NCI-H2107 treated with DMSO at 0.1 percent for 48 hours (cell line): Measurements from ENCODE around the gene NAV2.
A peak's percentile ranks its signal among the peaks of the same experiment; 100 is the strongest.

Experiments used
- DNase-seq: peaks from one replicate; lab custom pipeline; 2025; ENCODE audit not compliant: unreplicated experiment; lab: John Stamatoyannopoulos, UW

Gene NAV2

DNA sequence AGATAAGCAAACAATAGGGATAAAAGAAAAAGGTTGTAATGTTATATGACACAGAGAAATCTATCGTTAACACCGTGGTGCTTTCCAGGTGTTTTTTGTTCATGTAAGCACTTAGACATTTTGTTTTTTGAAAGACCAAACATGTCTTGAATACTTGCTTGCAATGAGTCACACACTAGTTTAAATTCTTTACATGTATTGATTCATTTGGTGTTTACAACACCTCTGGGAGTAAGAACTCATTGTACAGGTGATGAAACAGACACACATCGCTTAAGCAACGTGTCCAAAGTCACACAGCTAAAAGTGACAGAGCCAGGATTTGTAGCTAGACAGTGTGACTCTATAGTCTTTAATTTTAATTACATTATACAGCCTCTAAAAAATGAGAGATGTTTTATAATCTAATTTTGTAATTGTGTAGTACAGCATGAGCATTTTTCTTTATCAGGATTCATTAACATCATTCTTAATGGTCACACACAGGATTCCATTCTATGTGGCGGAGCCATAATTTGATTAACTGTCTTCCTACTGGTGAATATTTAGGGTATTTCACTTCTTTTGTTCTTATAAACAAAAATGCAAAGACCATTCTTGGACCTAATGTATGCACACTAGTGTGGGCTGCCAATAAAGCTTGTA lies 298.8 kb downstream of the NAV2 start:
- DNase-seq: peak; percentile 52

DNA sequence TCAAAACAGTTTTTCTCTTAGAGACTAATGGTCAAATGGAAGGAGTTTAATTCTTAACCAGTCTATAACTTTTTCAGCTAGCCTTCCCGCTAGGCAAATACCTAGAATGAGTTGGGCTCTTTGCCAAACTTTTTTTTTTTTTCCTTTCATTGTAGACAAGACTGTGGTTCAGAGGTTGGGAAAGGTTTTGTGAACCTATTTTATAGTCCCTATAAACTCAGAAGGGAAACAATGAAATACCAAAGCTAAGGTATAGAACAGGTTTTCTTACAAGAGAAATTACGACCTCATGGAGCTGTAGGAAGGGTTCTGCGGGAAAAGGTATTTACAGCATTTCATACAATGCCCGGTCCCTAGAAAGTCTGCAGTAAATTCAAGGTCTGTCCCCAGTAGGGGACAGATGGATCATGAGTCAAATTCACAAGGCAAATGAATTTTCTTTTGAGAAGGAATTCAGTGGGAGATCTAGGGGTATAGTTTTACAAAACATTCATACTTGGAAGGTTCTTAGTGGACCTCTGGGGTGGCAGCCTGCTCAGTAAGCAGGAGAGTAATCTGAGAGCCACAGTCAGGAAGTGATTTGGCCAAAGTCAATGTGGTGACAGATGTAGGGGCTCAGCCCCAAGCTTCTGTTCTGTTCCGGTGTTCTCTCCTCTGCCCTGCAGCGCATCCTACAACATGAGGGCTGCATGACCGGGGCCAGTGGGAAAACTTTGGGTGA lies 300.9 kb downstream of the NAV2 start:
- peak; percentile 59 for DNase-seq

DNA sequence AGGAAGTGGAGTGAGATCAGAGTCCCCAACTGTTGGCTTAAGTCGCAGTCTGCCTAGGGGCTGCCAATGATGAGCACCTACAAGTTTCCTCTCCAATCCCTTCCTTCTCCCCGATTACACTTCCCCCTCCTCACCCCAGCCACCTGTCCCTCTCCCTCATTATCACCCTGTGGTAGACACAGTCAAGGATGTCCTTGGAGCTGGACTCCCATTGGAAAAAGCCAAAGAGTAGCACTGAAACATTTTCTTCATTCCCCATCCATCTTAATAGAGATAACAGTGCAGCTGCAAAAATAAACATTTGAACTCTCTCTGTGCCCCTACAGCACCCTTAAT lies 301.4 kb downstream of the NAV2 start:
- DNase-seq: no peak

DNA sequence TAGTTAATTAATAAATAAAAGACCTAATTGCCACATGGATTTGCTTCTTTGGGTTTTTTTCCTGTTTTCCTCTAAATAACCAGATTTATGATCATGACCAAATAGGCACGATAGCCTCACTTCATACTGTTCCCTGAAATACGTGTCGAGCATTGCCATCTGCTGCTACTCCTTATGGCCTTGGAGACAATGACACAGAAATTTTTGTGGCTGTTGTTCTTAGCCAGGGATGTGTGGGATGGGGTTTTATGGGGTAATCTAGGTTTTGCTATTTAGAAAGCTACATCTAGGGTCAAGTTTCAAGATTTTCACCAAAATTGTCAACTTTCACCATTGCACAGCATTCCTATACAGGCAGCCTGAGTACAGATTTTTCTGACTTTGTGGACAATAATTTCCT lies 302.5 kb downstream of the NAV2 start:
- no peak for DNase-seq

DNA sequence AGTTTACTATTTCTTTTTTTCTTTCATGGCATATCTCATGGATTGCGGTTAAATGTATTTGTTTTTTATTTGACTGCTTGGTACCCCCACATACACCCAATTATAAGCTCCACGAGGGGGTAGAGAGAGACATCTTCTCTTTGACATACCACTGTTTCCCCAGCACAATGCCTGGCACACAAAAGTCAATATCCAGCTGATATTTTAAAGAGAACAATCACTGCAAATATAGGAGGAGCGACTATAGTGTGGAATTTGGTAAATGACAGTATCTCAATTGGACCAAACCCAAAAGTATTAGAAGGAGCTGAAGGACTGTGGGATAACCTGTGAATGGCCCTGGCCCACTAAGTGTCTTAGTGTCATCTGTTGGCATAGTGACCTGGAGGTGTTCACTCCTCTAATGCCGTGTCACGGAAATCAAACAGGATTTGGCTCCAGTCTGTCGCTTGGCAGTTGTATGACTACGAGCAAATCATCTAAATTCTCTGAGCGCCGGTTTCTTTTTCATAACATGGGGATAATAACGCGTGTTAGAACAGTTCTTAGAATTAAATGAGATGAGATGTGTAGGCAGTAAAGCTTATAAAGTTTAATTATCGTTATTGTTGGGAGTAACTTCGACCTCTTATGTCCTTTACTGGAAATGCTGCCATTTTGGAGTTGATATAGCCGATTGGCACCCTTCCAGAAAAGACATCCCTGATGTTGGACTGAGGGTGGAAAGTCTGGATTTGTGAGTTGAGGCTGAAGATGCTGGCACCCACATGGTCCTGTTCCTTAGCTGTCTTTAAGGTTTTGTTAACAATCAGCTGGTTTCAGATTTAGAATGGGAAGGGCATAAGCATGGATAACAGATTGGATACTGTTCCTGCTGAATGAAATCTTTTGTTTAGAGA lies 303.1 kb downstream of the NAV2 start:
- DNase-seq: no peak

DNA sequence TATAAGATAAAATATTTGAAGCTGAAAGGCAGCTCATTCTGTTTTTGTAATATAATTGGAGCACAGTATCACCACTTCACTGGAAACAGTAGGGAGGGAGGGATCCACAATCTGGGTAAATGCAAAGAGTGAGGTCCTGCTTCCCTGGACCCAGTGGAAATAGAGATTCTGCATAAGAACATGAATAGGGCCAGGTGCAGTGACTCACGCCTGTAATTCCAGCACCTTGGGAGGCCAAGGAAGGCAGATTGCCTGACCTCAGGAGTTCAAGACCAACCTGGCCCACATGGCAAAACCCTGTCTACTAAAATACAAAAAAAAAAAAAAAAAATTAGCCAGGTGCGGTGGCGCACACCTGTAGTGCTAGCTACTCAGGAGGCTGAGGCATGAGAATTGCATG lies 303.9 kb downstream of the NAV2 start:
- DNase-seq: no peak

DNA sequence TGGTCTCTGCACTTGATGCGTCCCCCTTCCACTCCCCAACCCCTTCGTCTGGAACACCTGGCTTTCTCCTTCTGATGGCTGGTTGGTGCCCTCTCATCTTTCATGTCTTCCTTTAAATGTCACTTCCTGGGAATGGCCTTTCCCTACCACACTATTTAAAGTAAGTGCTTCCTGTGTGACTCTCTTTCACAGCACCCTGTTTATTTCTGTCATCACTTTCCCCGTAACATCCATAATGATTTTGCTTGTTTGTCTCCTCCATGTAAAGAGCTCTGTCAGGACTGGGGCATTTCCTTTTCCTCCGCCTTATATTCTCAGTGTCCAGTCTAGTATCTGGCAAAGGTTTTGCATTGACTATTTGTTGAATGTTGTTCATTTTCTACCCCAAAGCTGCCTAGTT lies 304.7 kb downstream of the NAV2 start:
- DNase-seq: no peak

DNA sequence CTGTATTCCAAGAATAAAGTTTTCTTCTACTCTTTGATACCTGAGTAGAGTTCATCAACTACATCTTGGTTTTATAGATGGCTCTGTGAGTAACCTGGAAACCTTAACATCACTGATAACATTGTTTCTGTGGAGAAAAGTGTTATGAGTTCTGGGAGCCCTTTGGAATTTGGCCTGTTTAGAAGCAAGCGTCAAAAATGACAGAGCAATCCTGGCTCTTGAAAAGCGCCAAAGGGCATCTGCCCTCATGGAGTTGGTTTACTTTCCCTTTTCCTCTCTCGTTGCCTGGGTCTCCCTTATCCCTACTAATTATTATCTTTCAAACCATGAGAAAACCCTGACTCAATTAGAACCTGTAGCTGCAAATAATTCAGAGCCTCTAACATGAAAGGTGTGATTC lies 307.6 kb downstream of the NAV2 start:
- no peak for DNase-seq

DNA sequence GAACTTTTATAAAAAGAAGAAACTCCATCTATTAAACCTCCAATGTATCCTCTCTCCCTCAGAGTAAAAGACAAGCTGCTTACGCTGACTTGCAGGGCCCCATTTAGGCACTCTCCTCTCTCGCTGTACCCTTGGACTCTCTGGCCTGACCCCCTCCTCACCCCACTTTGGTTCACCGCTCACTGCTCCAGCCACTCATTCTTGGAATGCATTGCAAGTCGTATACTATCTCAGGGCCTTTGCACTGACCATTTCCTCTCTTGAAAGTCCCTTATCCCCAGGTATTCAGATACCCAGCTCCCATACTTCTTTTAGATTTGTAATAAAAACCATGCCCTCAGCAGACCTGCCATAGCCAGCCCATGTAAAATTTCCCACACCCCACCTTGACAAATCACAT lies 308.1 kb downstream of the NAV2 start:
- no peak for DNase-seq

DNA sequence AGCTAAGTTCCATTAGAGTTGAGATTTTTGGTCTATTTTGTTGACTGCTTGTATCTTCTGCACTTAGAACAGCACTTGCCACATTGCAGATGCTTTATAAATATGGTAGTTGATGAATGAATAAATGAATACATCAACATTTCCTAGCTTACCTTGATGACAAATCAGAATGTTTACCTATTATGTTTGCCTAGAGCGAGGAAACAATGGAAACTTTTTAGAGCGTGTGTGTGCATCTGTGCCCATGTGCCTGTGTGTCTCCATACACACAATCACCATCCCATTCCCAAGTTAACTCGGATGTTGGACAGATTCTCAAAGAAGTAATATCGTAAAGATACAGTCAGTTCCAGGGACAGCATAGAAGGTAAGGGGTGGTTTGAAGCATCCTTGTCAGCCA lies 308.6 kb downstream of the NAV2 start:
- no peak for DNase-seq

DNA sequence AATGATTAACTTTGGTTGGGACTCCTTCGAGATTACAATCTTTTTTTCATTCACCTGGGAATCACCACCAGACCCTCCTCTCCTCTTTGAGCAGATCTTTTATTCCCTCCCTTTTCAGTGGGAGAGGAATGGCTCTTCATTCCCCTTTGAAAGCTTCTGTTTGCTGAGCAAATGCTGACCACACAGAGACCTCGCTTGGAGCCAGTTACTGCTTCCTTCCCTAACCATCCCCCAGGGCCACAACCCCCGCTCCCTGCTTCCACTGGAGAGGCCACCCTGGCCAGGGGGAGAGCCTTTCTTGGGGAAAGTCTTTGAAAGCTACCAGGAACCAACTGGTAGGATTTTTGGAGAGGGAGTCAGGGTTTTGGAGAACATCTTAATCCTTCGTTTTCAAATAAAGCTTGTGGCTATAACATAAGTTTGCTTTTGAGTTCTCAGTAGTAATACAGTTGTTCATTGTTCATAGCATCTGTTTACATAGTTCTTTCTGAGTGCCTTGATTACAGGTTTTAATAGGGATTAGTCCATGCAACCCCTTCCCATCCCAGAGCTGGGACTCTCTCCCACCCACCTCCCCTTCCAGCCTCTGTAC lies 309.2 kb downstream of the NAV2 start:
- no peak for DNase-seq

DNA sequence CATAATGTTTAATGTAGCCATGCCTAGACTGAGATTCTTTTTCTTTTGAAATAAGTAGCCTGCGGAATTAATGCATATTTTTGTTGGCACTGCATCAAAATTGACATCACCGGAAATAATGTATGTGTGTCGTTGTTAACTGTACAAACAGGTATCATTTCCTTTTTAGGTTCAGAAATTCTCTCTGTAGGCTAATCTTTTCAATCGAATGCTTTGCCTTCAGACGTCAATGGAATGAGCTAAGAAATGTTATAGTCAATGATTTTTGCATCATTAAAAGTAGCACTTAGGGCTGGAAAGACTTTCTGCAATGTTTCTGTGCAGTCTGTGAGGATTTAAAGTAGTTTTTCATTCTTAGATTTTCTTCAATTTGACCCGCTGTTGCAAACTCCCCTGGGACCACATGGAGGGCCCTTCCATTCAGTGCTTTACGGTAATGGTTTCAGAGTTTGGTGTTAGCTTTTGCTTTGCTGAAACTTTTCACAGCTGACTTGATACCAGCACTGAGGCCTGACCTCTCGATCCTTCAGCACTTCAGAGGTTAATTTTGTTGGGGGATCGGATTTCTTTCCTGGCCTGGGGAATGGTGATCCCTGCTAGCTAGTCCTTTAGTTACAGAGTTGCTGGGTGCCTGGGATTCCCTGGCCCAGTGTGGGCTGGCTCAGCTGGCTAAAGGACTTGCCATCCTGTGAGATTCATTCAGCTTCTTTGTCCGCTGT lies 309.9 kb downstream of the NAV2 start:
- peak; percentile 49 for DNase-seq

DNA sequence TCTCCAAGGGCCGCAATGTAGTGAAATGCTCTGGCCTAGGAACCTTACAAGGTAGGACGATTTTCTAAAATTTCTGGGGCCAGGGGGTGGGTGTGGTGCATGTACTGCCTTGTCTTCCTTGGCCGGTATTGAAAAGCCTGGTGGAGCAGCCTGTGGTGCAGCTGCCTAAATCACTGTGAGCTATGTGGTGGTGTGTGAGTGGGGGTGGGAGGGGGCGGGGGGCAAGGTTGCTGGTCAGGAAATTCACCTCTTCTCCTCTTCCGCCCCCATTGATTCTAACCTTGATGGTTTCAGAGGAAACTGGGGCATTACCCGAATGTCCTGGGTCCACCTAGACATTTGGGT lies 310.4 kb downstream of the NAV2 start:
- no peak for DNase-seq

DNA sequence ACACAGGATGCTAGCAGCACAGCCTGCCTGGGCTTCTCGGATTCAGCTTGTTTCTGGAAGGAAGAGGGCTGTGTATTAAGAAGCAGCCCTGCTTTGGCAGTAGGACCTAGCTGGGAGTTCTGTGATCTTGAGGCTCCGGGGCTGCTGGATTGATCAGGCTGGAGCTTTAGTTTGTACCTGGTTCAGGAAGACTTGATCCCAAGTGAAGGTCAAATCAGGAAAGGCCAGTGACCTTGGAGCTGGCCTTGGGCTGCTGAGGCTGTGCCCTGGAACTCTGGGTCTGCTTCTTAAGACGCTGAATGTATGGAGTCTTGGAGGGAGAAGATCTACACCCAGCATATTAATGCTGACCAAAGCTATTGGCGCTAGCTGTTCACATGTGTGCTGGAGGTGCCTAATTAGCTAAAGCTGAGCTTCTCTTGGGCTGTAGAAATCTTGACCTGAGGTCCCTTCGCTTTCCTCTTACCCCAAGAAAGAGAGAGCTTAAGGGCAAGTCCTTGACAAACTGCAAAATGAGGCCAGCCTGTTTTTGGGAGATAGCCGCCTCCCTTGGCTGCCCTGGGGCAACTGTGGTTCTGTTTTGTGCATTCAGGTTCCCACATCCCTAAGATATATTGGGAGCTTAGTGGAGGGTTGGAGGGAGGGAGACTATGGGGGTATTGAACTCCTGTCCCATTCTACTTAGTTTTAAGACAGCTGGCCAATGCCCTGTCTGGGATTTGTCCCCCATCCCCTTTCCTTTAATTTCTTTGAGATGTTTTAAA lies 311.7 kb downstream of the NAV2 start:
- DNase-seq: no peak

DNA sequence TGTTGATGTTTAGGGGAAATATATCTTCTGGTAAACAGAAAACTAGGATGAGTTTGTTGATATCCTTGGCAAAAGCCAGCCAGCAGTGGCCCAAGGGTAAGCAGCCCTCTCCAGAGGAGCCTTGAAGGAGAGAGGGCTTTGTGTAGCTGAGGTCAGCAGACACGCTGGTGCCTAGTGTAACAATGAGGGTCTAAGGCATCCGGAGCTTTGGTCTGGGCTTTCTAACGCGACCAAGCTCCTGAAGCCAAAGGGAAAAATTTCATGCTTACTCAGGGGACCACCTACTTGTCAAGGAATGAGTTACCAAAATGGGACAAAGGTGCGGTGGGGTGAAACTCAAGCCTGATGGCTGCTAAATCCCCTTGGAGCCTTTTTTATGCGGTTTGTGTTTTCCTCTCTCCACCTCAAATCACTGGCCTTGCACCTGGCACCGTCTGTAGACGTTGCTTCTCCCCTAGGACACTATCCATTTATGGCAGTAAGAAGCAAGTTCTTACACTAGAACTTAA lies 312.7 kb downstream of the NAV2 start:
- no peak for DNase-seq

DNA sequence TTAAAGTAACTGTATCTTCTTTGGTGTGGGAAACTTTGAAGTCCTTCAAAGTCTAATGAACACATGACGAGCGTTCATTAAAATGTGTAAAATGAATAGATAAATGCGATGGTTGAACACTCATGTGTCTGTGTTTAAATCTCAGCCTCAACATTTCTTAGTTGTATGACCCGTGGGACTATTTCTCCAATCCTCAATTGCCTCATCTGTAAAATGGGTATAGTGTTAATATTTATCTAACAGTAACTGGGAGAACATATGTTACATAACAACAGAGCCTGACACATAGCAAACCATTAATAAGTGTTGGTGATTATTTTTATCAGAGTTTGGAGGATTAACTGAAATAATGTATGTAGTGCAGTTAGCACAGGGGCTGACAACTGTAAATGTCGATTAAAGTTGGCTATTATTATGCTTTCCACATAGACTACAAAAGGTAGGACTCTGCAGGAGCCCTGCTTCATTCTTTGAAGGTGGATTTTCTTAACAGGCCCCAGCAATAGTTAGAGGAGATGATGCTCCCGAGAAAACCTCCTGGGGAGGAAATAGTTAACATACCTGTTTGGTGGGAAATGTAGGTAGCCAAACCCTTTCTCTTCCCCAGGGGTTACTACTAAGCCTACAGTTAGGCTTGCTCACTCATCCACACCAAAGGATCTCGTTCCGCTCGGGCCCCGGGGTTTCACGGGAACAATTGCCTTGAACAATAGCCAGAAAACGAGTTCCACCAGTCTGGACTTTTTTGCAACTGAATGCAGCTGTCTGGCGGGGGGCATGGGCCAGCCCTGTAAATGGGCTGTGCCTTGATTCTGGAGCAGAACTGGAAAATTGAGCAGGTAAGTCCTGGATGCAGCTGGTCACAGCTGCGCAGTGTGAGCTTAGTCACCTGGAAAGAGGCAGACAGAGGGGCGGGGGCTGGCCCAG lies 314.3 kb downstream of the NAV2 start:
- DNase-seq: peak; percentile 63

DNA sequence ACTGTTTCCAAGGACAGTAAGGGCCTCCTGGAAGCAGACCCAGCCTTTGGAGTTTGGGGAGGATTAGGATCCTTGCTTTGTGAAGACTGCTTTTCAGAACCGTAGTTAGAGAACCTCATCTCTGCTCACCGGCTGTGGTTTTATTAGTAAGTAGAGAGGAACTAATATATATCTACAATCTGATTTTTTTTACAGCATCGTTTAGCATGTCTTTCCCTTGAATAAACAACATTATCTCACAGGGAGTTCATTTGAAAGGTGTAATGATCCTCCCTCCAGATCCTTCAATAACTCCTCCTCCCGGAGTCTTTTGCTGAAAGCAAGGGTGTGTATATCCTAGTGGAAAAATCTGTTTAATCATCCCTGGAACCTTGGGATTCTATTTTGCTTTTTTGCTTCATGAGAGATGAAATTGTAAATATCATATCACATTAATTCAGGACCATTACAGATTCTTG lies 314.9 kb downstream of the NAV2 start:
- no peak for DNase-seq

DNA sequence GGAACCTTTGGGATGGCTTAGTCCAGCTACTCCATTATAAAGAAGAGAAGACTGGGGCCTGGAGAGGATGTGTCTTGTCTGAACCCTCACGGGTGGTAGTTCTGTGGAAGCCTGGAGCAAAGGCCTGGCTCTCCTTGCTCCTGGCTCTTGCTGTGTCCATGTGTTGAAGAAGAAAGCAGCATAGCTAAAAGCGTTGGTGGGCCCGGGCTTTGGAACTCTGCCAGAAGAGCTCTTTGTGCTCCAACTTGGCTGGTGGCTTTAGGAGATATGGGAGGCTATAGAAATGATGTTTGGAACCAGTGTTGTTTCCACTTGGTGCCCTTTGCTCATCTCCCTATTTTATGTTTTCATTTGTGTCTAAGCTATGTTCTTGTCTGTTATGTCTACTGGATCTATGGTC lies 316.6 kb downstream of the NAV2 start:
- DNase-seq: no peak

DNA sequence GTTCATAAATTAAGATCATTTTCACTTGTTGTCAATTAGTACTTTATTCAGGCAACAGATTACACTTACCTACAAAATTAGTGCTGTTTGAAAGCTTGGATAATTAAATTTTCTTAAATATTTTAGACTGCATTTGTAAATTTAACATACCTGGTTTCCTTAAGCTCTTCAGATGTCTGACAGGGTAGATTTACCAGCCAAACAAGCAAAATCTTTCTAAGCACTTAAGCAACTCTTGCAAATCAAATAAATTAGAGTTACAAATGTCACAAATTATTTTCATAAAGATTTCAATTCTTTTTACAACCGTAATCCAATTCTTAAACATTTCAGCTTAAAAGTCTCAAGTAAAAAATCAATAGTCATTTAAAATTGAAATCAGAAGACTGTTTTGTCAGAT lies 317.8 kb downstream of the NAV2 start:
- no peak for DNase-seq
